SK-N-SH treated with all-trans-retinoic acid at 6 μM for 48 hours (cell line): ENCODE measurements around the gene NYAP2.

Source experiments
- ATAC-seq: fragments of 200-7000 bp; cut with Tn5 transposase; 3 replicates; pipeline ENCODE4 v1.9.1; 2020; ENCODE audit warnings: mild to moderate bottlenecking, moderate library complexity
- BACH2 ChIP-seq: fragments of 250-450 bp; sonication (Bioruptor Pico); IDR thresholded peaks from 2 replicates; pipeline ENCODE4 v1.9.0; 2021; ENCODE audit warnings: mild to moderate bottlenecking, borderline replicate concordance
- CSDC2 ChIP-seq: fragments of 250-450 bp; sonication (Bioruptor Pico); IDR thresholded peaks from 2 replicates; pipeline ENCODE4 v1.5.0; 2020; ENCODE audit warnings: mild to moderate bottlenecking, moderate library complexity
- GLIS3 ChIP-seq: fragments of 250-450 bp; sonication (Bioruptor Pico); IDR thresholded peaks from 2 replicates; pipeline ENCODE4 v1.5.0; 2020; ENCODE audit warnings: mild to moderate bottlenecking, moderate library complexity
- ISL1 ChIP-seq: fragments of 250-450 bp; sonication (Bioruptor Pico); IDR thresholded peaks from 2 replicates; pipeline ENCODE4 v2.1.2; 2022; ENCODE audit warnings: mild to moderate bottlenecking, moderate library complexity
- OSR1 ChIP-seq: fragments of 250-450 bp; sonication (Bioruptor Pico); IDR thresholded peaks from 2 replicates; pipeline ENCODE4 v1.8.0; 2022; ENCODE audit warnings: moderate library complexity, mild to moderate bottlenecking, inconsistent platforms
- PPARA ChIP-seq: fragments of 250-450 bp; sonication (Bioruptor Pico); IDR thresholded peaks from 2 replicates; pipeline ENCODE4 v1.5.0; 2020; ENCODE audit warnings: mild to moderate bottlenecking, borderline replicate concordance
- RARB ChIP-seq: fragments of 250-450 bp; sonication (Bioruptor Pico); IDR thresholded peaks from 2 replicates; pipeline ENCODE4 v1.8.0; 2021; ENCODE audit warnings: mild to moderate bottlenecking, moderate library complexity
- SNAI2 ChIP-seq: fragments of 250-450 bp; sonication (Bioruptor Pico); IDR thresholded peaks from 2 replicates; pipeline ENCODE4 v1.5.0; 2020; ENCODE audit warnings: mild to moderate bottlenecking, moderate library complexity
- TCF4 ChIP-seq: fragments of 250-450 bp; sonication (Bioruptor Pico); IDR thresholded peaks from 2 replicates; pipeline ENCODE4 v1.8.0; 2021; ENCODE audit warnings: mild to moderate bottlenecking, moderate library complexity, borderline replicate concordance
- TOX ChIP-seq: fragments of 250-450 bp; sonication (Bioruptor Pico); IDR thresholded peaks from 2 replicates; pipeline ENCODE4 v1.8.0; 2021; ENCODE audit warnings: mild to moderate bottlenecking, moderate library complexity, borderline replicate concordance
- ZC3H10 ChIP-seq: fragments of 250-450 bp; sonication (Bioruptor Pico); IDR thresholded peaks from 2 replicates; pipeline ENCODE4 v1.5.1; 2021; ENCODE audit warnings: mild to moderate bottlenecking, moderate library complexity
- ZFP30 ChIP-seq: fragments of 450-650 bp; formaldehyde crosslinking; IDR thresholded peaks from 2 replicates; pipeline ENCODE4 v1.5.0; 2022; ENCODE audit warnings: mild to moderate bottlenecking, moderate library complexity
- ZNF70 ChIP-seq: fragments of 450-650 bp; formaldehyde crosslinking; IDR thresholded peaks from 2 replicates; pipeline ENCODE4 v1.5.0; 2020; ENCODE audit warnings: mild to moderate bottlenecking, moderate library complexity
- ZNF8 ChIP-seq: fragments of 450-650 bp; formaldehyde crosslinking; IDR thresholded peaks from 2 replicates; pipeline ENCODE4 v1.5.0; 2020; ENCODE audit warnings: mild to moderate bottlenecking, moderate library complexity
- TF ChIP-seq, protein P1 (sequence below): fragments of 250-450 bp; sonication (Bioruptor Pico); IDR thresholded peaks from 2 replicates; pipeline ENCODE4 v1.5.1; 2021; ENCODE audit warnings: mild to moderate bottlenecking, moderate library complexity
- TF ChIP-seq, protein P2 (sequence below): fragments of 250-450 bp; sonication (Bioruptor Pico); IDR thresholded peaks from 2 replicates; pipeline ENCODE4 v1.8.0; 2020; ENCODE audit warnings: mild to moderate bottlenecking, moderate library complexity, borderline replicate concordance
- TF ChIP-seq, protein P3 (sequence below): fragments of 250-450 bp; sonication (Bioruptor Pico); IDR thresholded peaks from 2 replicates; pipeline ENCODE4 v1.8.0; 2021; ENCODE audit warnings: low read depth, mild to moderate bottlenecking, moderate library complexity, borderline replicate concordance
- TF ChIP-seq, protein P4 (sequence below): fragments of 250-450 bp; sonication (Bioruptor Pico); IDR thresholded peaks from 2 replicates; pipeline ENCODE4 v1.5.0; 2020; ENCODE audit warnings: mild to moderate bottlenecking, moderate library complexity
- TF ChIP-seq, protein P5 (sequence below): fragments of 250-450 bp; sonication (Bioruptor Pico); IDR thresholded peaks from 2 replicates; pipeline ENCODE4 v1.5.1; 2020; ENCODE audit warnings: low read depth, mild to moderate bottlenecking, moderate library complexity

The NYAP2 gene

DNA sequence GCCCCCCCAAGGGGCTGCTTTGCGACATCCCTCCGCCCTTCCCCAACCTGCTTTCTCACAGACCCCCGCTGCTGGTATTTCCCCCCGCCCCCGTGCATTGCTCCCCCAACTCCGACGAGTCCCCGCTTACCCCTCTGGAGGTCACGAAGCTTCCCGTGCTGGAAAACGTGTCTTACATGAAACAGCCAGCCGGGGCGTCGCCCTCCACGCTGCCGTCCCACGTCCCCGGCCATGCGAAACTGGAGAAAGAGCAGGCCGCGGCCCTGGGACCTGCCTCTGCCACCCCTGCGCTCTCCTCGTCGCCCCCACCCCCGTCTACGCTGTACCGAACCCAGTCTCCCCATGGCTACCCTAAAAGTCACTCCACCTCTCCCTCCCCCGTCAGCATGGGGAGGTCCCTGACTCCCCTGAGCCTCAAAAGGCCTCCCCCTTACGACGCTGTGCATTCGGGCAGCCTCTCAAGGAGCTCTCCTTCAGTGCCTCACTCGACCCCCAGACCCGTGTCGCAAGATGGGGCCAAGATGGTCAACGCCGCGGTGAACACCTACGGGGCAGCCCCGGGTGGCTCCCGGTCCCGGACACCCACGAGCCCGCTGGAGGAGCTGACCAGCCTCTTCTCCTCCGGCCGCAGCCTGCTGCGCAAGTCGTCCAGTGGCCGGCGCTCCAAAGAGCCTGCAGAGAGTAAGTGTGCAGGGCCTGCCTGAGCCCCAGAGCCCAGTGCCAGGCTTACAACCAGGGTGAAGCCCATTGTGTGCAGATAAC, 183.0 kb downstream of the NYAP2 start:
- no peak for ATAC-seq
- TF ChIP-seq, protein P1, sequence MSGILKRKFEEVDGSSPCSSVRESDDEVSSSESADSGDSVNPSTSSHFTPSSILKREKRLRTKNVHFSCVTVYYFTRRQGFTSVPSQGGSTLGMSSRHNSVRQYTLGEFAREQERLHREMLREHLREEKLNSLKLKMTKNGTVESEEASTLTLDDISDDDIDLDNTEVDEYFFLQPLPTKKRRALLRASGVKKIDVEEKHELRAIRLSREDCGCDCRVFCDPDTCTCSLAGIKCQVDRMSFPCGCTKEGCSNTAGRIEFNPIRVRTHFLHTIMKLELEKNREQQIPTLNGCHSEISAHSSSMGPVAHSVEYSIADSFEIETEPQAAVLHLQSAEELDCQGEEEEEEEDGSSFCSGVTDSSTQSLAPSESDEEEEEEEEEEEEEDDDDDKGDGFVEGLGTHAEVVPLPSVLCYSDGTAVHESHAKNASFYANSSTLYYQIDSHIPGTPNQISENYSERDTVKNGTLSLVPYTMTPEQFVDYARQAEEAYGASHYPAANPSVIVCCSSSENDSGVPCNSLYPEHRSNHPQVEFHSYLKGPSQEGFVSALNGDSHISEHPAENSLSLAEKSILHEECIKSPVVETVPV (CRISPR knock-in tag), result no peak
- TF ChIP-seq ISL1 (CRISPR knock-in tag) (no peak), ZNF70 (CRISPR knock-in tag) (no peak), TCF4 (CRISPR knock-in tag) (no peak), CSDC2 (CRISPR knock-in tag) (no peak), SNAI2 (CRISPR knock-in tag) (no peak), ZFP30 (CRISPR knock-in tag) (no peak), ZC3H10 (CRISPR knock-in tag) (no peak), GLIS3 (CRISPR knock-in tag) (no peak), RARB (CRISPR knock-in tag) (no peak)
- TF ChIP-seq, protein P2, sequence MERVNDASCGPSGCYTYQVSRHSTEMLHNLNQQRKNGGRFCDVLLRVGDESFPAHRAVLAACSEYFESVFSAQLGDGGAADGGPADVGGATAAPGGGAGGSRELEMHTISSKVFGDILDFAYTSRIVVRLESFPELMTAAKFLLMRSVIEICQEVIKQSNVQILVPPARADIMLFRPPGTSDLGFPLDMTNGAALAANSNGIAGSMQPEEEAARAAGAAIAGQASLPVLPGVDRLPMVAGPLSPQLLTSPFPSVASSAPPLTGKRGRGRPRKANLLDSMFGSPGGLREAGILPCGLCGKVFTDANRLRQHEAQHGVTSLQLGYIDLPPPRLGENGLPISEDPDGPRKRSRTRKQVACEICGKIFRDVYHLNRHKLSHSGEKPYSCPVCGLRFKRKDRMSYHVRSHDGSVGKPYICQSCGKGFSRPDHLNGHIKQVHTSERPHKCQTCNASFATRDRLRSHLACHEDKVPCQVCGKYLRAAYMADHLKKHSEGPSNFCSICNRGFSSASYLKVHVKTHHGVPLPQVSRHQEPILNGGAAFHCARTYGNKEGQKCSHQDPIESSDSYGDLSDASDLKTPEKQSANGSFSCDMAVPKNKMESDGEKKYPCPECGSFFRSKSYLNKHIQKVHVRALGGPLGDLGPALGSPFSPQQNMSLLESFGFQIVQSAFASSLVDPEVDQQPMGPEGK, result no peak

DNA sequence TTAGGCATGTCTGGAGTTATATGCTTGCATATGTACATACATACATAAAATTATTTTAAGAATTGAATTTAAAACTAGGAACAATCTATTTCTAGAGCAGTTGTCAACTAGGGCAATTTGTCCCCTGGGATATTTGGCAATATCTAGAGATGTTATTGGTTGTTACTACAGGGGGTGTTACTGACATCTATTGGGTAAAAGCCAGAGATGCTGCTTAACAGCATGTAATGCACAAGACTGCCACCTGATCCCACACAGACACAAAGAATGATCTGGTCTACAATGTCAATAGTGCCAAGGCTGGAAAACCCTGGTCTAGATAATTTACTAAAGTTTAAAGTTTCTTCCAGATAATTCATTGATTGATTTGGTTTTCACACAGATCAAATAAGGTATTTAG, 185.3 kb downstream of the NYAP2 start:
- no peak for TF ChIP-seq ZNF8
- TF ChIP-seq CSDC2 (CRISPR knock-in tag), result no peak
- TF ChIP-seq, protein P3, sequence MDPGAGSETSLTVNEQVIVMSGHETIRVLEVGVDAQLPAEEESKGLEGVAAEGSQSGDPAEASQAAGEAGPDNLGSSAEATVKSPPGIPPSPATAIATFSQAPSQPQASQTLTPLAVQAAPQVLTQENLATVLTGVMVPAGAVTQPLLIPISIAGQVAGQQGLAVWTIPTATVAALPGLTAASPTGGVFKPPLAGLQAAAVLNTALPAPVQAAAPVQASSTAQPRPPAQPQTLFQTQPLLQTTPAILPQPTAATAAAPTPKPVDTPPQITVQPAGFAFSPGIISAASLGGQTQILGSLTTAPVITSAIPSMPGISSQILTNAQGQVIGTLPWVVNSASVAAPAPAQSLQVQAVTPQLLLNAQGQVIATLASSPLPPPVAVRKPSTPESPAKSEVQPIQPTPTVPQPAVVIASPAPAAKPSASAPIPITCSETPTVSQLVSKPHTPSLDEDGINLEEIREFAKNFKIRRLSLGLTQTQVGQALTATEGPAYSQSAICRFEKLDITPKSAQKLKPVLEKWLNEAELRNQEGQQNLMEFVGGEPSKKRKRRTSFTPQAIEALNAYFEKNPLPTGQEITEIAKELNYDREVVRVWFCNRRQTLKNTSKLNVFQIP, result no peak
- no peak for TF ChIP-seq PPARA (CRISPR knock-in tag)
- no peak for TF ChIP-seq ISL1 (CRISPR knock-in tag)
- TF ChIP-seq ZFP30 (CRISPR knock-in tag), result no peak
- TF ChIP-seq TOX (CRISPR knock-in tag), result no peak
- TF ChIP-seq OSR1 (CRISPR knock-in tag), result no peak
- TF ChIP-seq, protein P2, result no peak
- TF ChIP-seq, protein P4, sequence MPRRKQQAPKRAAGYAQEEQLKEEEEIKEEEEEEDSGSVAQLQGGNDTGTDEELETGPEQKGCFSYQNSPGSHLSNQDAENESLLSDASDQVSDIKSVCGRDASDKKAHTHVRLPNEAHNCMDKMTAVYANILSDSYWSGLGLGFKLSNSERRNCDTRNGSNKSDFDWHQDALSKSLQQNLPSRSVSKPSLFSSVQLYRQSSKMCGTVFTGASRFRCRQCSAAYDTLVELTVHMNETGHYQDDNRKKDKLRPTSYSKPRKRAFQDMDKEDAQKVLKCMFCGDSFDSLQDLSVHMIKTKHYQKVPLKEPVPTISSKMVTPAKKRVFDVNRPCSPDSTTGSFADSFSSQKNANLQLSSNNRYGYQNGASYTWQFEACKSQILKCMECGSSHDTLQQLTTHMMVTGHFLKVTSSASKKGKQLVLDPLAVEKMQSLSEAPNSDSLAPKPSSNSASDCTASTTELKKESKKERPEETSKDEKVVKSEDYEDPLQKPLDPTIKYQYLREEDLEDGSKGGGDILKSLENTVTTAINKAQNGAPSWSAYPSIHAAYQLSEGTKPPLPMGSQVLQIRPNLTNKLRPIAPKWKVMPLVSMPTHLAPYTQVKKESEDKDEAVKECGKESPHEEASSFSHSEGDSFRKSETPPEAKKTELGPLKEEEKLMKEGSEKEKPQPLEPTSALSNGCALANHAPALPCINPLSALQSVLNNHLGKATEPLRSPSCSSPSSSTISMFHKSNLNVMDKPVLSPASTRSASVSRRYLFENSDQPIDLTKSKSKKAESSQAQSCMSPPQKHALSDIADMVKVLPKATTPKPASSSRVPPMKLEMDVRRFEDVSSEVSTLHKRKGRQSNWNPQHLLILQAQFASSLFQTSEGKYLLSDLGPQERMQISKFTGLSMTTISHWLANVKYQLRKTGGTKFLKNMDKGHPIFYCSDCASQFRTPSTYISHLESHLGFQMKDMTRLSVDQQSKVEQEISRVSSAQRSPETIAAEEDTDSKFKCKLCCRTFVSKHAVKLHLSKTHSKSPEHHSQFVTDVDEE, result no peak
- TF ChIP-seq, protein P5, sequence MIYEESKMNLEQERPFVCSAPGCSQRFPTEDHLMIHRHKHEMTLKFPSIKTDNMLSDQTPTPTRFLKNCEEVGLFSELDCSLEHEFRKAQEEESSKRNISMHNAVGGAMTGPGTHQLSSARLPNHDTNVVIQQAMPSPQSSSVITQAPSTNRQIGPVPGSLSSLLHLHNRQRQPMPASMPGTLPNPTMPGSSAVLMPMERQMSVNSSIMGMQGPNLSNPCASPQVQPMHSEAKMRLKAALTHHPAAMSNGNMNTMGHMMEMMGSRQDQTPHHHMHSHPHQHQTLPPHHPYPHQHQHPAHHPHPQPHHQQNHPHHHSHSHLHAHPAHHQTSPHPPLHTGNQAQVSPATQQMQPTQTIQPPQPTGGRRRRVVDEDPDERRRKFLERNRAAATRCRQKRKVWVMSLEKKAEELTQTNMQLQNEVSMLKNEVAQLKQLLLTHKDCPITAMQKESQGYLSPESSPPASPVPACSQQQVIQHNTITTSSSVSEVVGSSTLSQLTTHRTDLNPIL (CRISPR knock-in tag), result no peak
- ATAC-seq, result no peak

DNA sequence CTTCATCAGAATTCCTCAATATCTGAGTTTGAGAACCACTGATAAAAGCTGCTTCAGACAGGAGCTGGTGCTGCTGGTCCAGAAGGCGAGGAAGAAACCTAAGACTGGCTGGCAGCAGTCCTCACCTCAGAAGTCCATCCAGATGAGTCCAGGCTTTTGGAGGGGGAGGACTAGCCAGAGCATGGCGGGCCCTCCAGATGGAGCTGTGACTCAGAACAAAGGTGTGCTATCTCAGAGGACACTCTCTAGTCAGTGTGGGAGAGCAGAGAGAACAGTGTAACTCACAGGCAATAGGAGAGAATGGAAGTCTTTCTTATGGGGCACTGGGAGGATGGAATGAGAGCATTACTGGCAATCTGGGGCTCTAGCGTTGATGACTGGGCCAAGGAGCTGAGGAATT, 191.4 kb downstream of the NYAP2 start:
- no peak for ATAC-seq
- no peak for TF ChIP-seq TOX (CRISPR knock-in tag)
- TF ChIP-seq TCF4 (CRISPR knock-in tag), result no peak
- no peak for TF ChIP-seq RARB (CRISPR knock-in tag)
- no peak for TF ChIP-seq BACH2 (CRISPR knock-in tag)
- TF ChIP-seq, protein P4, result no peak
- TF ChIP-seq CSDC2 (CRISPR knock-in tag), result no peak
- TF ChIP-seq, protein P2, result no peak
